Colonic mucosa (tissue), 4 donors: ENCODE results near the gene RAB30. TPM values are rescaled to one million over a fixed set of nuclear protein-coding genes. Genes with fewer than 3 reads are reported as not detected.

Experiments used
- DNase-seq: peaks from one replicate; pipeline ENCODE4 v3.0.0-alpha.2; 2020
- H3K27ac ChIP-seq: fragments of 200-600 bp; one replicate; pipeline ENCODE4 v1.8.0; 2021
- H3K27me3 ChIP-seq: fragments of 200-600 bp; one replicate; pipeline ENCODE4 v1.8.0; 2021
- H3K36me3 ChIP-seq: fragments of 200-600 bp; one replicate; pipeline ENCODE4 v1.8.0; 2021
- H3K4me1 ChIP-seq: fragments of 200-600 bp; one replicate; pipeline ENCODE4 v1.8.0; 2021; ENCODE audit warnings: mild to moderate bottlenecking
- H3K4me3 ChIP-seq: fragments of 200-600 bp; one replicate; pipeline ENCODE4 v1.8.0; 2021
- H3K9ac ChIP-seq, 2 donors: one replicate each; pipeline ENCODE4 v1.7.0; 2013; ENCODE audit warnings: control low read depth in 2 of 2, low read depth in 2 of 2, low read length in 2 of 2
- H3K9me3 ChIP-seq: fragments of 200-600 bp; one replicate; pipeline ENCODE4 v1.8.0; 2021
- intact Hi-C: fragments of 100-400 bp; cut with DNase I; formaldehyde crosslinking; loops from one replicate; pipeline ENCODE4 v1.14.1; 2022
- total RNA-seq, 2 donors: library from RNA; stranded (reverse); fragmentation: NEBNext Ultra II Directional in 1 of 2; extraction: Animal tissue kit (Norgen Biotek cat#: 25700) in 1 of 2; gene quantifications; one replicate each; pipeline ENCODE4 v1.2.1, GENCODE V29; 2021
- TF ChIP-seq, protein P1 (sequence below): fragments of 200-600 bp; IDR thresholded peaks from one replicate; pipeline ENCODE4 v1.8.0; 2022; ENCODE audit warnings: antibody characterized with exemption, mild to moderate bottlenecking
- donor health status: healthy.
- donor health status: DM: no; HTN: no; CAD: no.
- donor health status: DM: no; HTN: no; CAD: no.

The RAB30 gene
- total RNA-seq, 2 donors from 2014 or later = 6.3 to 16.9 TPM

DNA sequence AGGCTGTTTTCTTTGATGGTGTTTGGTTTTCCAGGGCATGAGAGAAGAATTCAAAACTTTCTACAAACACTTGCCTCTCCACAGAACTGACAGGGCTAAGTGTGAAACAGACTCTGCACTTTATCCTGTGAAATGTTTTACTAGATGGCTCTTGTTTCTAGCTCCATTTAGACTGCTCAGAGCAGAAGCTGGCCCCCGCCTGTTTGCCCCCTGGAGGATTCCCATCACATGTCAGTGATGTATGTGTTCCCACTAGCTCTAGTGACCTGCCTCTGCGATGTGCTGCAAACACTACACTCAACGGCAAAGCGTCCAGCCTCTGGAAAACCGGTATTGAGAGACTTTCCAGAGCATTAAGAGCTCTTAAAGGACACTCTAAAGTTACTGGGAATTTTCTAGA lies 43.9 kb upstream of the RAB30 start:
- no peaks in the 10 kb centered on the region for H3K27me3 ChIP-seq
- H3K4me1 ChIP-seq = peaks cover 6% of the 10 kb centered on the region
- H3K36me3 ChIP-seq = no peaks in the 10 kb centered on the region
- H3K4me3 ChIP-seq = no peak overlapping the region
- H3K9ac ChIP-seq = no peak overlapping the region
- no peak for DNase-seq
- no peak overlapping the region for H3K27ac ChIP-seq
- TF ChIP-seq, protein P1, sequence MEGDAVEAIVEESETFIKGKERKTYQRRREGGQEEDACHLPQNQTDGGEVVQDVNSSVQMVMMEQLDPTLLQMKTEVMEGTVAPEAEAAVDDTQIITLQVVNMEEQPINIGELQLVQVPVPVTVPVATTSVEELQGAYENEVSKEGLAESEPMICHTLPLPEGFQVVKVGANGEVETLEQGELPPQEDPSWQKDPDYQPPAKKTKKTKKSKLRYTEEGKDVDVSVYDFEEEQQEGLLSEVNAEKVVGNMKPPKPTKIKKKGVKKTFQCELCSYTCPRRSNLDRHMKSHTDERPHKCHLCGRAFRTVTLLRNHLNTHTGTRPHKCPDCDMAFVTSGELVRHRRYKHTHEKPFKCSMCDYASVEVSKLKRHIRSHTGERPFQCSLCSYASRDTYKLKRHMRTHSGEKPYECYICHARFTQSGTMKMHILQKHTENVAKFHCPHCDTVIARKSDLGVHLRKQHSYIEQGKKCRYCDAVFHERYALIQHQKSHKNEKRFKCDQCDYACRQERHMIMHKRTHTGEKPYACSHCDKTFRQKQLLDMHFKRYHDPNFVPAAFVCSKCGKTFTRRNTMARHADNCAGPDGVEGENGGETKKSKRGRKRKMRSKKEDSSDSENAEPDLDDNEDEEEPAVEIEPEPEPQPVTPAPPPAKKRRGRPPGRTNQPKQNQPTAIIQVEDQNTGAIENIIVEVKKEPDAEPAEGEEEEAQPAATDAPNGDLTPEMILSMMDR = no peak
- intact Hi-C loops = no loop called here
- no peaks in the 10 kb centered on the region for H3K9me3 ChIP-seq

DNA sequence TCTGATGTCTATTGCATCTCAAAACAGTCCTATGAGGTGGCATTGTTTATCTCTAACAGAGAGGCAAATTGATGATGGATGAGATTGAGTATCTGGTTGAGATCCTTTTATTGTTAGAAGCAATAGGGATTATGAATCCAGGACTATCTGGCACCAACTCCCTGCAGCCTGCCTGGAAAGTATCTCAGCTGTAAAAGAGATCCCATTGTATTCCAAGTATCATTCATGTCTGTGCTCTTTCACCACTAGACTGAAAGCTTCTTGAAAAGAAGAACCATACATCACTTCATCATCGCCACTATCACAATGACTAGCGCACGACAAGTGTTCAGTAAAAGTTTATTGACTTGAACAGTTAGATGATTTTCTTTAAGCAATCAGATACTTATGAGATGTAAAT lies 43.3 kb upstream of the RAB30 start:
- no peaks in the 10 kb centered on the region for H3K9me3 ChIP-seq
- H3K4me1 ChIP-seq = peaks cover 6% of the 10 kb centered on the region
- no peak overlapping the region for H3K4me3 ChIP-seq
- no peak overlapping the region for H3K9ac ChIP-seq
- no peak overlapping the region for H3K27ac ChIP-seq
- intact Hi-C loops = no loop called here
- TF ChIP-seq, protein P1 = no peak
- H3K36me3 ChIP-seq = no peaks in the 10 kb centered on the region
- DNase-seq = no peak
- no peaks in the 10 kb centered on the region for H3K27me3 ChIP-seq

DNA sequence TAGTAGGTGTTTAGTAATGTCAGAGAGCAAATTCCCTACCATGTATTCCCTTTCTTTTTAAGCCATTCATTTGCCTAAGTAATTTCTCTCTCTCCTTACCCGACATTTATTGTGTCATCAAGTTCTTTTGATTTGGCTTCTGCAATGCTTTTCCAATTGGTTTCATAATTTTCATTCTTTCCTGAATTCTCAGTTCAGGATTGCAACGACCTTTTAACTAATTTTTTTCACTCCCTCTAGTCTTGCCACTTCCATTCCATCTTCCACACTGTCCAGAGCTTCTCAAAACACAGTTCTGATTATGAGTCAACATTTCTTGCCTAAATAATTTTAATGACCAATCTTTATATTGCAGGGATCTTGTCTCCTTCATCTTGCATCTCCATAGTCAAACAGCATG lies 41.2 kb upstream of the RAB30 start:
- no peaks in the 10 kb centered on the region for H3K9me3 ChIP-seq
- no peak for DNase-seq
- no peak overlapping the region for H3K27ac ChIP-seq
- no peak overlapping the region for H3K9ac ChIP-seq
- no peak overlapping the region for H3K4me3 ChIP-seq
- H3K36me3 ChIP-seq = no peaks in the 10 kb centered on the region
- no peaks in the 10 kb centered on the region for H3K4me1 ChIP-seq
- H3K27me3 ChIP-seq = no peaks in the 10 kb centered on the region
- intact Hi-C loops = no loop called here
- TF ChIP-seq, protein P1 = no peak

DNA sequence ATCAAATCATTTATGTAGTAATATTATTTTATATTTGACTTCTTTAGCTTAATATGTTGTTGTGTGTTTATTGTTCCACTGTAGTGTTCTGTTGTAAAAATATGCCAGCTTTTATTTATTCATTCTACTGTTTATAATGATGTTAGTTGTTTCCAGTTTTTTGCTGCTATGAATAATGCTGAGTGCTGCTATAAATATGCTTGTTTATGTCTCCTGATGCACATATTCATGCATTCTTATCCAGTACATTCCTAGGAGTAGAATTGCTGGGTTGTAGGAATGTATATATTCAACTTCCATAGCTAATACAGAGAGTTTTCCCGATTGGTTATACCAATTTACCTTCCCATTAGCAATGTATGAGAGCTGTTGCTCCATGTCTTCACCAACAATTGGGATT lies 33.5 kb upstream of the RAB30 start:
- intact Hi-C loops = no loop called here
- Histone ChIP-seq H3K27ac (no peak overlapping the region), H3K4me3 (no peak overlapping the region), H3K36me3 (no peaks in the 10 kb centered on the region), H3K9ac (no peak overlapping the region), H3K27me3 (no peaks in the 10 kb centered on the region), H3K4me1 (no peaks in the 10 kb centered on the region), H3K9me3 (no peaks in the 10 kb centered on the region)
- TF ChIP-seq, protein P1 = no peak
- DNase-seq = no peak

DNA sequence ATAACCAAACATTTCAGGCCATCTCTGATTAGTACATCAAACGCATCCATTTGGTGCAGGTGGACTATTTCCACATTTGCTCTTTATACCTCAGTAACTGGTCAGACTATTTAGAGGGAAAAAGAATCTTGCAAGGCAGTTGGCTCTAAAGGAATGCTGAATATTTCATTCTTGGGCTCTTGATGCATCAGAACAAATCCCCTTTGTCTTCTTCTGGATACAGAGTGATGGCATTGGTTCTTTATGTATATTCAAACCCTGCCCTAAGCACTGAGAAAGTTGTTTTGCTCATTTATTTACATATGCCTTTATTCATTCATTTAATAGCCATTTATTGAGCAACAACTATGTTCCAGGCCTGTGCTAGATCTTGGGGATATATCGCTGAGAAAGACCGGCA lies 31.1 kb upstream of the RAB30 start:
- Histone ChIP-seq H3K27me3 (no peaks in the 10 kb centered on the region), H3K27ac (no peak overlapping the region), H3K4me3 (no peak overlapping the region), H3K9ac (no peak overlapping the region), H3K9me3 (no peaks in the 10 kb centered on the region), H3K36me3 (no peaks in the 10 kb centered on the region), H3K4me1 (no peaks in the 10 kb centered on the region)
- TF ChIP-seq, protein P1 = no peak
- intact Hi-C loops = no loop called here
- DNase-seq = no peak
